Measurements from ENCODE around the gene SEMA4G. TPM values are rescaled to one million over a fixed set of nuclear protein-coding genes. Genes with fewer than 3 reads are reported as not detected.
"Not testable (repeated sequence)": the region's sequence is repeated elsewhere in the genome, so short reads cannot be mapped to it uniquely, and the experiment has no call there.

SEMA4G gene
- total RNA-seq, 2 donors from 2014 or later: 10.5 to 12.5 TPM

DNA sequence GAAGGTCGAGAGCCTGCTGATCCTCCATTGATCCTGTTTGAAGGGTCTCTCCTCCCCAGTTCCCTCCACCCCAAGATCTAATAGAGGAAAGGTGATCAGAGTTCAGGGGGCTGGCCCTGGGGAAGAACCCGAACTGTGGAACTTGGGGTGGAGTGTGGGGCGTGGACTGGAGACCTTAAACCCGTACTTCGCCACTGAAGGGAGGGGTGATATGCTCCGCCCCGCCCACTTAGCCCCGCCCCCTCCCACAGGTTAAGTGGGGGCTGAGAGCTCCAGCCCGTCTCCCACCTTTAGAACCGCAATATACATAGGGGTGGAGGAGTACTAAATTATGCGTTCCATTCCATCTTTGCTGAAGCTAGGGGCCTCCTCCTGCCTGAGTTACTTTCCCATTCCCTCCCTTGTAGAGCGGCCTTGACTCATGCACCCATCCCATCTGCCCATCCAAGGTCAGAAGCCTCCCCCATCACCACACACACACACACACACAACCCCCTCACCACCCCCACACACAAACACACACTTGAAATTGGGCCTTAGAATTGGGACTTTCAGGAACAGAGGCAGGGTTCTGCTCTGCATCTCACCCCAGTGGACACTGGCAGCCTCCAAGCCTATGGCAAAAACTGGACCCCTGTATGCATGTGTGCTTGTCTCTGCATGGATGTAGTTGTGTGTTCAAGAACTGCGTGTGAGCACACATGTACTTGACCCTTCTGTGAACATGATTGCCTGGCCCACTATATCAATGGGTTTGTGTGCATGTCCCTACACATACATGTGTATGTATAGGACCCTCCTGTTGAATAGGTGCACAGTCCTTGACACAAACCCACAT, 991 bp downstream of the SEMA4G start:
- peak; percentile 49 to 73 (median 52) for DNase-seq
- ATAC-seq: peak; percentile 36
- H3K27me3 ChIP-seq: no peaks in the 10 kb centered on the region
- H3K27ac ChIP-seq: peak overlapping the region; percentile 50 to 87 (median 74)
- intact Hi-C loops (cut with DNase I): no loop called here
- WGBS, 2 donors: 18 to 38% methylated on average over 3 to 13 of the region's 13 CpGs
- no peaks in the 10 kb centered on the region for H3K36me3 ChIP-seq (replicated peaks in 1 of 2; ENCODE audit: insufficient read depth in 1 of 2, low read depth in 2 of 2)
- TF ChIP-seq CTCF (IDR thresholded peaks at IDR 0.05): no peak
- no peak for TF ChIP-seq POLR2A (IDR thresholded peaks at IDR 0.05)
- peaks cover 55% of the 10 kb centered on the region for H3K4me1 ChIP-seq
- H3K4me3 ChIP-seq: peak overlapping the region; percentile 63
- no peaks in the 10 kb centered on the region for H3K9me3 ChIP-seq

- WGBS, 2 donors: 21 to 22% methylated on average over 4 of the region's 4 CpGs
- peak; percentile 55 to 79 (median 70) for DNase-seq
- intact Hi-C loops (cut with DNase I): no loop called here
Measured at GRCh38 chr10:100970914-100971811, 1.9 kb downstream of the SEMA4G start.

GRCh38 chr10:100972115-100972903, 3.0 kb downstream of the SEMA4G start:
- Histone ChIP-seq H3K36me3 (replicated peaks in 1 of 2; ENCODE audit: insufficient read depth in 1 of 2, low read depth in 2 of 2) (no peaks in the 10 kb centered on the region), H3K9me3 (no peaks in the 10 kb centered on the region), H3K27me3 (no peaks in the 10 kb centered on the region), H3K27ac (peak overlapping the region in 3 of 4 donors; percentile 72 to 87 (median 77)), H3K4me1 (peaks cover 53% of the 10 kb centered on the region), H3K4me3 (no peak overlapping the region)
- intact Hi-C loops (cut with DNase I): no loop called here
- TF ChIP-seq CTCF (IDR thresholded peaks at IDR 0.05): no peak
- TF ChIP-seq POLR2A (IDR thresholded peaks at IDR 0.05): no peak
- ATAC-seq (no peak), DNase-seq (no peak)
- 67 to 68% methylated on average over 13 of the region's 13 CpGs for WGBS, 2 donors

More at GRCh38 chr10:100970914-100971811, 1.9 kb downstream of the SEMA4G start:
- TF ChIP-seq POLR2A (IDR thresholded peaks at IDR 0.05) (peak in 1 of 3 donors; percentile 5), CTCF (IDR thresholded peaks at IDR 0.05) (peak in 3 of 7 experiments; percentile 20 to 28 (median 22))
- peak; percentile 75 for ATAC-seq
- no peak overlapping the region for H3K4me3 ChIP-seq
- H3K9me3 ChIP-seq: no peaks in the 10 kb centered on the region
- peaks cover 55% of the 10 kb centered on the region for H3K4me1 ChIP-seq
- H3K27ac ChIP-seq: peak overlapping the region; percentile 50 to 87 (median 74)
- no peaks in the 10 kb centered on the region for H3K27me3 ChIP-seq
- no peaks in the 10 kb centered on the region for H3K36me3 ChIP-seq (replicated peaks in 1 of 2; ENCODE audit: insufficient read depth in 1 of 2, low read depth in 2 of 2)

- DNase-seq: no peak
- H3K27me3 ChIP-seq: no peaks in the 10 kb centered on the region
- H3K4me3 ChIP-seq: no peak overlapping the region
- no peaks in the 10 kb centered on the region for H3K9me3 ChIP-seq
- intact Hi-C loops (cut with DNase I): no loop called here
- H3K27ac ChIP-seq: no peak overlapping the region
- WGBS, 2 donors: 88 to 96% methylated on average over 3 to 6 of the region's 6 CpGs
- ATAC-seq: no peak
- H3K36me3 ChIP-seq (replicated peaks in 1 of 2; ENCODE audit: insufficient read depth in 1 of 2, low read depth in 2 of 2): no peaks in the 10 kb centered on the region
- TF ChIP-seq CTCF (IDR thresholded peaks at IDR 0.05) (no peak), POLR2A (IDR thresholded peaks at IDR 0.05) (no peak)
- H3K4me1 ChIP-seq: peaks cover 50% of the 10 kb centered on the region
Measured at GRCh38 chr10:100972904-100973535, 3.7 kb downstream of the SEMA4G start.

DNA sequence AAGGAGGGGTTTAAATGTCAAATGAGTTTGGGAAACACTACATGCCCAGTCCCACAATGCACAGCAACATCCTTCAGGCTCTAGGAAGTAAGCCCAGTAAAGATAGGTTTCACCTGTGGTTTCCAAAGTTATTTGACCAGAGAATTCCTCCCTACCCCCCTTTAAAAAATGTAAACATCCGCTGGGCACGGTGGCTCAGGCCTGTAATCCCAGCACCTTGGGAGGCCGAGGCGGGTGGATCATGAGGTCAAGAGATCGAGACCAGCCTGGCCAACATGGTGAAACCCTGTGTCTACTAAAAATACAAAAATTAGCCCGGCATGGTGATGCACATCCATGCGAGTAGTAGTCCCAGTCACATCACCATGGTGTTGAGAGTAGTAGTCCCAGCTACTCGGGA, 6.1 kb downstream of the SEMA4G start:
- H3K4me1 ChIP-seq: peaks cover 32% of the 10 kb centered on the region
- ATAC-seq; H3K9me3 ChIP-seq; DNase-seq; intact Hi-C loops (cut with DNase I); H3K27me3 ChIP-seq; H3K27ac ChIP-seq; H3K36me3 ChIP-seq (replicated peaks in 1 of 2; ENCODE audit: insufficient read depth in 1 of 2, low read depth in 2 of 2); H3K4me3 ChIP-seq: not testable (repeated sequence)
- 84 to 94% methylated on average over 7 to 8 of the region's 8 CpGs for WGBS, 2 donors

All from body of pancreas (tissue), 4 donors.